Adrenal gland (tissue), 5 donors: Measurements from ENCODE around the gene SLC18A2.

ENCODE experiments used
- CTCF ChIP-seq, 6 experiments: fragments of 450-650 bp in 4 of 6; fragments of 200-600 bp in 2 of 6; sonication (generic) in 1 of 6; IDR thresholded peaks; 1 replicate in 5 of 6; 2 replicates in 1 of 6; pipeline versions ENCODE4 v1.5.1 to v1.8.0; 2016 to 2021; ENCODE audit warnings: antibody characterized with exemption in 6 of 6, mild to moderate bottlenecking in 2 of 6, moderate library complexity in 1 of 6
- POLR2A ChIP-seq, 2 donors: fragments of 450-650 bp; IDR thresholded peaks; one replicate each; pipeline ENCODE4 v1.6.1; 2017; ENCODE audit warnings: antibody characterized with exemption in 2 of 2, mild to moderate bottlenecking in 2 of 2, moderate library complexity in 1 of 2
- donor health status: DM: no; HTN: no; CAD: no.

DNA sequence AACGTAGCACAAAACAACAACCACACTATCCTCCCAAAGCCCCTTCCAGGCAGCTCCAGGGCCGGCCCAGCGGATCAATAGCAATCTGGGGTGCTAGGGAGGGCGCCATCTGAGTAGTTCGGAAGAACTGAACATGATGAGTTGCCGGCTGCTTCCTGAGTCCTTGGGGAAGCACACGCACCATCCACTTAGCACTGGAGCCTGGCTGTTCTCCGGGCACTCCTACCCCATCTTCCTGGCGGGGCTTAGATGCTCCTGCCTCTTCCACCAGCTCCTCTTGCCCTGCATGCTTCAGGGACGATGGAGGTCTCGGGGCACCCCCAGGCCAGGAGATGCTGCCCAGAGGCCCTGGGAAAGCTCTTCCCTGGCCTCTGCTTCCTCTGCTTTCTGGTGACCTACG lies 43.7 kb upstream of the SLC18A2 start, which contains the start of gene KCNK18:
- no peak for TF ChIP-seq CTCF (IDR thresholded peaks at IDR 0.05)
- no peak for TF ChIP-seq POLR2A (IDR thresholded peaks at IDR 0.05)
